IMR-90 (cell line): Measurements from ENCODE around the gene TCF4. TPM values are rescaled to one million over a fixed set of nuclear protein-coding genes. Genes with fewer than 3 reads are reported as not detected.

Source experiments
- ATAC-seq: fragments of 200-7000 bp; cut with Tn5 transposase; 2 replicates; pipeline ENCODE4 v1.9.1; 2020; ENCODE audit warnings: low read depth, mild to moderate bottlenecking, moderate library complexity
- BruUV-seq: library from RNA; stranded (reverse); fragments of 400-500 nt; replicated peaks from 2 replicates; lab custom pipeline; 2021; lab: Mats Ljungman, UMichigan
- CTCF ChIA-PET: fragments of 300-600 bp; formaldehyde crosslinking; extraction: SDS; loops from one replicate; lab custom pipeline; 2021; ENCODE audit warnings: antibody characterized with exemption; lab: Yijun Ruan, JAX
- POLR2A ChIA-PET: fragments of 300-600 bp; sonication (Branson Sonifier 250); formaldehyde crosslinking; loops from one replicate; lab custom pipeline; 2022; ENCODE audit warnings: antibody characterized with exemption; ENCODE audit not compliant: unreplicated experiment; lab: Charles Lee
- DNase-seq: peaks from one replicate; pipeline ENCODE4 v3.0.0; 2013
- H2AFZ ChIP-seq: replicated peaks from 2 replicates; pipeline ENCODE3; 2013; ENCODE audit warnings: low read length, mild to moderate bottlenecking; ENCODE audit not compliant: poor library complexity
- H2AK5ac ChIP-seq: 2 replicates; pipeline ENCODE4 v1.6.1; 2013; ENCODE audit warnings: low read depth, low read length, inconsistent platforms
- H2AK9ac ChIP-seq: replicated peaks from 2 replicates; pipeline ENCODE3; 2013; ENCODE audit warnings: mild to moderate bottlenecking, low read depth, low read length, moderate library complexity; ENCODE audit not compliant: poor library complexity
- H2BK120ac ChIP-seq: 2 replicates; pipeline ENCODE4 v1.6.1; 2013; ENCODE audit warnings: low read depth, low read length, inconsistent platforms
- H2BK15ac ChIP-seq: 3 replicates; pipeline ENCODE4 v1.6.1; 2013; ENCODE audit warnings: low read depth, low read length, inconsistent platforms
- H2BK20ac ChIP-seq: 2 replicates; pipeline ENCODE4 v1.6.1; 2013; ENCODE audit warnings: low read depth, mild to moderate bottlenecking, inconsistent platforms, low read length, moderate library complexity
- H2BK5ac ChIP-seq: 2 replicates; pipeline ENCODE4 v1.6.1; 2013; ENCODE audit warnings: mild to moderate bottlenecking, low read depth, low read length, inconsistent platforms; ENCODE audit not compliant: poor library complexity, severe bottlenecking
- H3K14ac ChIP-seq: replicated peaks from 2 replicates; pipeline ENCODE4 v1.6.1; 2013; ENCODE audit warnings: low read depth, low read length, inconsistent platforms
- H3K18ac ChIP-seq: 2 replicates; pipeline ENCODE4 v1.6.1; 2013; ENCODE audit warnings: low read depth, low read length, control low read depth
- H3K23ac ChIP-seq: 2 replicates; pipeline ENCODE4 v1.6.1; 2013; ENCODE audit warnings: low read depth, low read length, inconsistent platforms
- H3K27ac ChIP-seq: 2 replicates; pipeline ENCODE4 v1.5.1; 2013; ENCODE audit warnings: mild to moderate bottlenecking, control low read depth, low read length; ENCODE audit not compliant: insufficient read depth
- H3K27me3 ChIP-seq: 2 replicates; pipeline ENCODE4 v1.6.1; 2013; ENCODE audit warnings: low read length; ENCODE audit not compliant: control insufficient read depth, insufficient read depth
- H3K36me3 ChIP-seq: 2 replicates; pipeline ENCODE4 v1.6.1; 2013; ENCODE audit warnings: low read length, mixed read lengths; ENCODE audit not compliant: control insufficient read depth, insufficient read depth
- H3K4ac ChIP-seq: 2 replicates; pipeline ENCODE4 v1.6.1; 2013; ENCODE audit warnings: low read depth, low read length, inconsistent platforms
- H3K4me1 ChIP-seq: 2 replicates; pipeline ENCODE4 v1.6.1; 2013; ENCODE audit warnings: low read length, mixed read lengths; ENCODE audit not compliant: control insufficient read depth, insufficient read depth
- H3K4me2 ChIP-seq: 2 replicates; pipeline ENCODE4 v1.6.1; 2013; ENCODE audit warnings: low read depth, mild to moderate bottlenecking, control low read depth, low read length, moderate library complexity
- H3K4me3 ChIP-seq: 2 replicates; pipeline ENCODE4 v1.5.1; 2013; ENCODE audit warnings: low read depth, mild to moderate bottlenecking, control low read depth, low read length, moderate library complexity; ENCODE audit not compliant: insufficient read depth
- H3K56ac ChIP-seq: 2 replicates; pipeline ENCODE4 v1.6.1; 2013; ENCODE audit warnings: low read length, inconsistent platforms; ENCODE audit not compliant: insufficient read depth; ENCODE audit errors: extremely low read depth
- H3K79me1 ChIP-seq, 2 experiments: 2 replicates each; pipeline ENCODE4 v1.6.1; 2013; ENCODE audit warnings: low read length in 2 of 2, inconsistent platforms in 1 of 2, low read depth in 1 of 2
- H3K9ac ChIP-seq: 2 replicates; pipeline ENCODE4 v1.6.1; 2013; ENCODE audit warnings: low read depth, low read length, control low read depth
- H3K9me1 ChIP-seq: 2 replicates; pipeline ENCODE4 v1.6.1; 2013; ENCODE audit warnings: low read length, inconsistent platforms; ENCODE audit not compliant: insufficient read depth
- H3K9me3 ChIP-seq: 2 replicates; pipeline ENCODE4 v1.6.1; 2013; ENCODE audit warnings: low read length; ENCODE audit not compliant: control insufficient read depth, insufficient read depth
- H4K20me1 ChIP-seq: 2 replicates; pipeline ENCODE4 v1.6.1; 2013; ENCODE audit warnings: low read length, inconsistent platforms; ENCODE audit not compliant: insufficient read depth
- H4K5ac ChIP-seq: 2 replicates; pipeline ENCODE4 v1.6.1; 2013; ENCODE audit warnings: mild to moderate bottlenecking, low read depth, low read length, control low read depth
- H4K8ac ChIP-seq, 2 experiments: 2 replicates each; pipeline ENCODE4 v1.6.1; 2013; ENCODE audit warnings: low read depth in 2 of 2, low read length in 2 of 2, control low read depth in 1 of 2, inconsistent platforms in 1 of 2
- H4K91ac ChIP-seq: 2 replicates; pipeline ENCODE4 v1.6.1; 2013; ENCODE audit warnings: low read depth, low read length, inconsistent platforms; ENCODE audit not compliant: insufficient read depth
- BHLHE40 ChIP-seq: fragments of 150-350 bp; IDR thresholded peaks from 2 replicates; pipeline ENCODE4 v1.6.1; 2016; ENCODE audit warnings: mild to moderate bottlenecking, low read depth, low read length
- CEBPB ChIP-seq: IDR thresholded peaks from 2 replicates; pipeline ENCODE4 v1.6.1; 2012; ENCODE audit warnings: low read depth, low read length, improper control_type of control experiment
- CHD1 ChIP-seq: IDR thresholded peaks from 2 replicates; pipeline ENCODE4 v1.6.1; 2012; ENCODE audit warnings: low read depth, low read length, improper control_type of control experiment
- CTCF ChIP-seq: conservative IDR thresholded peaks from 2 replicates; pipeline ENCODE4 v1.5.1; 2012; ENCODE audit warnings: mild to moderate bottlenecking, low read depth, low read length, improper control_type of control experiment
- ELK1 ChIP-seq: fragments of 150-350 bp; IDR thresholded peaks from 2 replicates; pipeline ENCODE4 v1.6.1; 2016; ENCODE audit warnings: low read depth, mild to moderate bottlenecking, low read length, moderate library complexity, borderline replicate concordance
- FOS ChIP-seq: fragments of 150-350 bp; IDR thresholded peaks from 2 replicates; pipeline ENCODE4 v1.6.1; 2016; ENCODE audit warnings: low read depth, low read length
- MAFK ChIP-seq: IDR thresholded peaks from 2 replicates; pipeline ENCODE4 v1.6.1; 2012; ENCODE audit warnings: low read depth, low read length, improper control_type of control experiment
- MAZ ChIP-seq: IDR thresholded peaks from 2 replicates; pipeline ENCODE4 v1.6.1; 2012; ENCODE audit warnings: low read depth, mild to moderate bottlenecking, low read length, improper control_type of control experiment, moderate library complexity, borderline replicate concordance
- MXI1 ChIP-seq: IDR thresholded peaks from 2 replicates; pipeline ENCODE4 v1.6.1; 2012; ENCODE audit warnings: low read depth, mild to moderate bottlenecking, low read length, moderate library complexity, borderline replicate concordance
- NFE2L2 ChIP-seq: fragments of 150-350 bp; IDR thresholded peaks from 2 replicates; pipeline ENCODE4 v1.6.1; 2016; ENCODE audit warnings: low read depth, mild to moderate bottlenecking, low read length
- POLR2A ChIP-seq: IDR thresholded peaks from 2 replicates; pipeline ENCODE4 v1.6.1; 2012; ENCODE audit warnings: mild to moderate bottlenecking, low read depth, low read length
- RAD21 ChIP-seq: IDR thresholded peaks from 2 replicates; pipeline ENCODE4 v1.6.1; 2012; ENCODE audit warnings: low read length, improper control_type of control experiment
- RCOR1 ChIP-seq: IDR thresholded peaks from 2 replicates; pipeline ENCODE4 v1.6.1; 2012; ENCODE audit warnings: mild to moderate bottlenecking, low read length, improper control_type of control experiment; ENCODE audit not compliant: insufficient replicate concordance
- RFX5 ChIP-seq: IDR thresholded peaks from 2 replicates; pipeline ENCODE4 v1.8.0; 2012; ENCODE audit warnings: low read depth, mild to moderate bottlenecking, low read length, moderate library complexity
- SMC3 ChIP-seq: fragments of 150-350 bp; IDR thresholded peaks from 2 replicates; pipeline ENCODE4 v1.6.1; 2016; ENCODE audit warnings: low read depth, mild to moderate bottlenecking, antibody characterized with exemption, low read length, moderate library complexity
- WGBS, 2 experiments: methylation state at CpG; one replicate each; pipeline versions ENCODE4 v1.1.5 to v1.1.7; 2013; ENCODE audit warnings: missing lambda C conversion rate in 2 of 2; ENCODE audit not compliant: insufficient read length in 1 of 2; ENCODE audit errors: extremely low coverage in 2 of 2; 5-methylcytosine and 5-hydroxymethylcytosine counted together
- dilution Hi-C: fragments of 300-500 bp; cut with HindIII; formaldehyde crosslinking; loops from one replicate; pipeline ENCODE4 v1.14.3; 2018; ENCODE audit warnings: low sequenced_read_pairs; ENCODE audit not compliant: unreplicated experiment
- in situ Hi-C: fragments of 300-500 bp; cut with MboI; formaldehyde crosslinking; loops from 3 replicates; pipeline ENCODE4 v1.14.3; 2019; ENCODE audit warnings: low sequenced_read_pairs, inconsistent platforms, mixed read lengths
- intact Hi-C: fragments of 100-400 bp; cut with micrococcal nuclease; formaldehyde crosslinking; loops from 2 replicates; pipeline ENCODE4 v1.10.0; 2022
- polyA plus RNA-seq, 3 experiments: library from polyadenylated mRNA; depleted of rRNA; stranded (reverse); fragments of >200 nt; gene quantifications; 2 replicates each; pipeline ENCODE4 v1.2.3, GENCODE V29; 2012; ENCODE audit warnings: low replicate concordance in 1 of 3
- total RNA-seq: library from RNA; depleted of rRNA; stranded (reverse); fragments of >200 nt; gene quantifications from 2 replicates; pipeline ENCODE4 v1.2.3, GENCODE V29; 2012
- TF ChIP-seq, protein P1 (sequence below): fragments of 150-350 bp; IDR thresholded peaks from 2 replicates; pipeline ENCODE4 v1.6.1; 2017; ENCODE audit warnings: mild to moderate bottlenecking, antibody characterized with exemption, low read length, low read depth

Gene TCF4
- total and polyA plus RNA-seq, 2 of the 4 experiments (the other 2 are of a cell fraction): 30.0 to 87.1 TPM

- Histone ChIP-seq H3K9me3 (peaks cover 2% of the 10 kb centered on the region; the same call in 1 of the 2 replicates), H4K20me1 (peaks cover 14% of the 10 kb centered on the region; the same call in 1 of the 2 replicates), H2BK120ac (no peak overlapping the region), H3K4ac (no peak overlapping the region), H3K4me3 (no peak overlapping the region), H2AK5ac (no peak overlapping the region), H3K9ac (no peak overlapping the region), H3K79me1 (peaks cover 42 to 89% of the 10 kb centered on the region in 2 experiments), H2BK5ac (no peak overlapping the region), H3K9me1 (0 out of 2 replicates have a peak, but pooled peaks cover 4% of the 10 kb centered on the region), H4K91ac (no peak overlapping the region), H2BK20ac (no peak overlapping the region), H3K27ac (no peak overlapping the region), H3K36me3 (peaks cover 2% of the 10 kb centered on the region; the same call in 1 of the 2 replicates), H3K27me3 (no peaks in the 10 kb centered on the region), H3K4me1 (peaks cover 2% of the 10 kb centered on the region; the same call in 1 of the 2 replicates), H2AFZ (no peak overlapping the region), H3K4me2 (no peak overlapping the region), H3K23ac (no peak overlapping the region), H3K56ac (no peak overlapping the region), H4K8ac (no peak overlapping the region), H2AK9ac (no peak overlapping the region), H3K14ac (no peak overlapping the region), H3K18ac (no peak overlapping the region), H2BK15ac (no peak overlapping the region), H4K5ac (no peak overlapping the region)
- ChIA-PET POLR2A (no interaction called here), CTCF (interaction anchor here (1.1 to 1.2 kb wide), 4 partner anchors 9 to 149 kb away, joined by 3 read pairs; no protein-coding TSS in a partner anchor)
- dilution Hi-C loops: no loop called here
- BruUV-seq: no TSS peak
- TF ChIP-seq MXI1: no peak
- TF ChIP-seq CTCF: no peak
- TF ChIP-seq, protein P1, sequence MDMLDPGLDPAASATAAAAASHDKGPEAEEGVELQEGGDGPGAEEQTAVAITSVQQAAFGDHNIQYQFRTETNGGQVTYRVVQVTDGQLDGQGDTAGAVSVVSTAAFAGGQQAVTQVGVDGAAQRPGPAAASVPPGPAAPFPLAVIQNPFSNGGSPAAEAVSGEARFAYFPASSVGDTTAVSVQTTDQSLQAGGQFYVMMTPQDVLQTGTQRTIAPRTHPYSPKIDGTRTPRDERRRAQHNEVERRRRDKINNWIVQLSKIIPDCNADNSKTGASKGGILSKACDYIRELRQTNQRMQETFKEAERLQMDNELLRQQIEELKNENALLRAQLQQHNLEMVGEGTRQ: no peak
- no peak for TF ChIP-seq ELK1
- no peak for TF ChIP-seq RCOR1
- TF ChIP-seq CHD1: no peak
- TF ChIP-seq MAFK: no peak
- no peak for TF ChIP-seq NFE2L2
- no peak for TF ChIP-seq RAD21
- no peak for TF ChIP-seq FOS
- no peak for TF ChIP-seq MAZ
- no peak for TF ChIP-seq CEBPB
- TF ChIP-seq POLR2A: no peak
- TF ChIP-seq RFX5: no peak
- TF ChIP-seq SMC3: no peak
- TF ChIP-seq BHLHE40: no peak
- no peak for ATAC-seq
- intact Hi-C loops: no loop called here
- WGBS, 2 experiments: 100% methylated on average over 1 of the region's 4 CpGs; no CpG with 5 or more reads in 1 of the 2 experiments
- in situ Hi-C loops: no loop called here
- DNase-seq: no peak
Measured at GRCh38 chr18:55384115-55384514, 203.9 kb downstream of the TCF4 start.
